Anterior cingulate cortex (tissue), 58 donors: ENCODE results near the gene SH3TC1.

Source experiments
- DNase-seq, 58 donors: peaks; one replicate each; lab custom pipeline; 2025; lab: John Stamatoyannopoulos, UW

The SH3TC1 gene

GRCh38 chr4:8239226-8239625 is 40.1 kb downstream of the SH3TC1 start:
- DNase-seq = no peak

- no peak for DNase-seq
Measured at GRCh38 chr4:8239661-8240060, 40.6 kb downstream of the SH3TC1 start.

- peak in 1 of 58 donors; percentile 8 for DNase-seq
Measured at GRCh38 chr4:8240211-8241041, 41.3 kb downstream of the SH3TC1 start.

GRCh38 chr4:8241211-8241779 is 42.2 kb downstream of the SH3TC1 start:
- DNase-seq = no peak

- peak in 55 of 58 donors; percentile 17 to 87 (median 58) for DNase-seq
Measured at GRCh38 chr4:8241895-8242696, 43.0 kb downstream of the SH3TC1 start.

GRCh38 chr4:8242782-8243560 is 43.9 kb downstream of the SH3TC1 start:
- no peak for DNase-seq

- DNase-seq = no peak
Measured at GRCh38 chr4:8244001-8244757, 45.1 kb downstream of the SH3TC1 start.

GRCh38 chr4:8244931-8245460 is 45.9 kb downstream of the SH3TC1 start:
- no peak for DNase-seq

- DNase-seq = no peak
Measured at GRCh38 chr4:8245884-8246833, 47.1 kb downstream of the SH3TC1 start.

GRCh38 chr4:8247047-8247930 is 48.2 kb downstream of the SH3TC1 start:
- no peak for DNase-seq

- DNase-seq = no peak
Measured at GRCh38 chr4:8248091-8248490, 49.0 kb downstream of the SH3TC1 start.

- no peak for DNase-seq
Measured at GRCh38 chr4:8250227-8250626, 51.1 kb downstream of the SH3TC1 start.

- no peak for DNase-seq
Measured at GRCh38 chr4:8250637-8251036, 51.5 kb downstream of the SH3TC1 start.

GRCh38 chr4:8251110-8251883 is 52.2 kb downstream of the SH3TC1 start:
- DNase-seq = no peak

- DNase-seq = no peak
Measured at GRCh38 chr4:8252301-8253173, 53.4 kb downstream of the SH3TC1 start.

- no peak for DNase-seq
Measured at GRCh38 chr4:8254076-8254475, 55.0 kb downstream of the SH3TC1 start.
